C1 segment of cervical spinal cord (tissue), 14 donors: ENCODE data around the gene SFN.
"Not testable (repeated sequence)": the region's sequence is repeated elsewhere in the genome, so short reads cannot be mapped to it uniquely, and the experiment has no call there.

ENCODE experiments used
- DNase-seq, 14 donors: peaks; one replicate each; lab custom pipeline; 2025; lab: John Stamatoyannopoulos, UW

SFN gene

DNA sequence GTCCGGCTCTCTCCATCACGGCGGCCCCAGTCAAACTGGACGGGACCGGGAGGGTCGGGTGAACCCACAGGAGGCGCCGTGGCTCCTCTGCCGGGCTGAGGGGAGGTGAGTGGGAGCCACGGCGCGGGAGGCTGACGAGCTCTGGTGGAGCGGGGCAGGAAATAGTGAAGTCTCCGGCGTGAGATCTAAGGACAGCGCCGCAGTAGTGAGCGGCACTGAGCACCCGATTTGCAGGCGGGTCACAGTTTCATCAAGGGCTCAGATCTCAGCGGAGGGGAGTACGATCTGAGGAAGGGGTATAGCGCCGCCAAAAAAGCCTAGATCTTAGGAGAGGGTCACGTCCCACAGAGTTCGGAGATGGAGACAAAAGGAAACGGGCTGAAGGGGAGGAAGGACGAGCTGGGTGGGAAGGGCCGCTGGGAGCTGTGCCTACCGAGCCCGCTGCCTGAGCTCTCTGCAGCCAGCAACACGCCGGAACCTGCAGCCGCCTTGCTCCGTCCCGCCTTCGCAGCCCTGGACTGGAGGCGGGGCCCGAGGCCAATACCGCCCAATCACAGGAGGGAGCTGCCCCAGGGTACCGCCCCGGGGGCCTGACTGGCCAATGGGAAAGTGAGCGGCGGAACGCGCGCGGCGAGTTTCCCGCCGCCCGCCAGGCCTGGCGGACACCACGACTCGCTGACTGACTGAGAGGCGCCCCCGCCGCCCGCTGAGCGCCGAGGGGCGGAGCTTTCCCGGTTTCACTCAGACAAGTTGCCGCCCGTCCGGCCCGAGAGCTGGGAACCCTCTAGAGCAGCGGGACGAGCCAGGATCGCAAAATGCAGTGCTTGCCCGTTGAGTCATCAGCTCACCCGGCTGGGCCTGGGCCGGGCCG is 1.9 kb downstream of the SFN start:
- DNase-seq, result peak; percentile 82 to 99 (median 92)

DNA sequence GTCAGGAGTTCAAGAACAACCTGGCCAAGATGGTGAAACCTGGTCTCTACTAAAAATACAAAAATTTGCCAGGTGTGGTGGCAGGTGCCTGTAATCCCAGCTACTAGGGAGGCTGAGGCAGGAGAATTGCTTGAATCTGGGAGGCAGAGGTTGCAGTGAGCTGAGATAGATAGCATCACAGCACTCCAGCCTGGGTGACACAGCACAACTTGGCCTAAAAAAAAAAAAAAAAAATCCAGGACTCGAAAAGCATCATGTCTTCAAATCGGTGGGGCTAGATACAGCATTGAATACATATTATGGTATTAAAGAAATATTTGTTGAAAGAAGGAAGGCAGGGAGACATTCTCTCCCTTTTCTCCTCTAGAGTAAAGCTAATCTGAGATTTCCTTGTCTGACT is 10.1 kb downstream of the SFN start:
- DNase-seq, result not testable (repeated sequence)

DNA sequence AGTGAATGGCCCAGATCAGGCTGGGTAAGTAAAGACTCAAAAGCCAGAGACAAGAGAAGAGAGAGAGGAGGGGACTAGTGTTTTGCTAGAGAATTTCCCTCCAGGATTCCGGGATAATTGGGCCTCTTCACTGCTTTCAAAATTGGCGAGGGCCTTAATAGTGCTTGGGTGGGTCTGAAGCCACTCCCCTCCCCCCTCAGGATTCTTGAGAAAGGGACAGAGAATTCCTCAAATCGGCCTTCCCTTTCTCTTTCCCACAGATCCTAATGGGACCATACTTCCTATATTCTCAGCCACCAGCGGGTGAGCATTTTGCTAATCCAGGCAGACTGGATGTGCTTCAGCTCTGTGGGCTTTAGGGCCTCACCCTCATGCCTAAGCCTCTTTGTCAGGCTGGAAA is 11.9 kb downstream of the SFN start:
- DNase-seq, result no peak

DNA sequence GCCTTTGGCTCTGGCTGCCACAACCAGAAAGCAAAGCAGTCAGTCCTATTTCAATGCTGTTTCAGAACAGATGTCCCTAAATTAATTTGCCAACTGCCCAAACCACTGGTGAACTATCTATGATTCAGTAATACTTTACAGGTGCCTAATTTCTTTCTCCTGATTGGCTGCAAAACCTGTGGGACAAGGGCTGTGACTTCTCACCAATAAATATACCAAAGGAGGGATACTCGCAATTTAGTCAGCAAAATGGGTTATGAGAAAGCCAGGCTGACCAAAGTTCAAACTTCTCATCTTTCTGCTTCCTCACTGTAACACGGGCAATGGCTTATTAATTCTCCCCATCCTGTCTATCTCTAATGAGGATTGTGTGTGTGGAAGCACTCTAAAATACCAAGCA is 14.4 kb downstream of the SFN start:
- DNase-seq, result no peak

DNA sequence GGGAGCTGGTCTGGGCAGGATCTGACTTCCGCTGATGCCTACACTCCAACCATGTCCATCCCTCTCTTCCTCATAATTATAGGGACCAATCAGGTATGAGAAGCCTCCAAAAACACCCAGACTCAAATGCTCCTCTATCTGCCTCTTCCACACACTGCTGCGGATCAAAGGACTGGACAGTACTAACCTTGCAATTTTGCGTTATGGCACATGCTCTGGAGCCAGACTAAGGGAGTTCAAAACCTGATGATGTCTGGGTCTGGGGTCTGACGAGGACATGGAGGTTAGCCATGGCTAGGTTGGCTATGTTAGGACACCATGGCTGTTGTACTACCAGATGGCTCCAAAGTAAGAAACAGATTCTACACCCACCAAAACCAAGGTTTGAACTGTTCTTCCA is 16.8 kb downstream of the SFN start:
- no peak for DNase-seq

DNA sequence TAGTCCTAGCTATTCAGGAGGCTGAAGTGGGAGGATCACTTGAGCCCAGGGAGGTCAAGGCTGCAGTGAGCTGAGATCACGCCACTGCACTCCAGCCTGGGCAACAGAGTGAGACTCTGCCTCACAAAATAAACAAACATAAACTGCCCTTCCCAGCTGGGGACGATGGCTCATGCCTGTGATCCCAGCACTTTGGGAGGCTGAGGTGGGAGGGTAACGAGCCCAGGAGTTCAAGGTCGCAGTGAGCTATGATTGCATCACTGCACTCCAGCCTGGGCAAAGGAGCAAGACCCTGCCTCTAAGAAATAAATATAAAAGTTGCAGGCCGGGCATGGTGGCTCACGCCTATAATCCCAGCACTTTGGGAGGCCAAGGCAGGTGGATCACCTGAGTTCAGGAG is 18.7 kb downstream of the SFN start:
- DNase-seq, result not testable (repeated sequence)

DNA sequence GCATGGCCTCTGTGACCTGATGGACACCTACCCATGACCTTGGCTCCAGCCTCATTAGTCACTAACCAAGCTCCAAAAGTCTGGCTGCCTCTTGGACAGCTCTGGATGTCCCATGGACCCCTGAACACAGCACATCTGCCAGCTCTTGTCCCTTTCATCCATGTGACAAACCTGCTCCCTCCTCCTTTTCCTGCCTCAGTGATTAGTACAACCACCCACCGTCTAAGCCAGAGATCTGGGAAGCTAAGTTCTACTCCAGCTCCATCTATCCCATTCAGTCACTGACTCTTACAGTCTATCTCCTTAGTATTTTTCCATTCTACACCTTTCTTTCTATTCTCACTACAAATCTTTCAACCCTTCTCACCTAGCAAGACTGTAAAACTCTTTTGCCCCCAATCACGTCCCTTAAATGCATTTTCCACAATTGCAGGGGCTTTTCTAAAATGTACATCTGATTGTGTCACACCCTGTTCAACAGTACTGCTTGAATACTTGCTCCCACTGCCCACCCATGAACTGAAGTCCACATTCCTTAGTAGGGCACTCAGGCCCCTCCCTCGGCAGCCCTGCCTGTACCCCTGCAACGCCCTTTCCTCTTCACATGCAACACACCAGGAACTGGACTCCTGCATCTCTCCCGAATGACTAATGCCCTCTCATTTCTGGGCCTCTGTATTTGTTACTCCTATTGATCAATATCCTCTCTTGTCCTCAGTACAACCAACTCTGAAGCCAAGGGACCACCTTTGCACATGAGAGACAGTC is 19.9 kb downstream of the SFN start:
- no peak for DNase-seq

DNA sequence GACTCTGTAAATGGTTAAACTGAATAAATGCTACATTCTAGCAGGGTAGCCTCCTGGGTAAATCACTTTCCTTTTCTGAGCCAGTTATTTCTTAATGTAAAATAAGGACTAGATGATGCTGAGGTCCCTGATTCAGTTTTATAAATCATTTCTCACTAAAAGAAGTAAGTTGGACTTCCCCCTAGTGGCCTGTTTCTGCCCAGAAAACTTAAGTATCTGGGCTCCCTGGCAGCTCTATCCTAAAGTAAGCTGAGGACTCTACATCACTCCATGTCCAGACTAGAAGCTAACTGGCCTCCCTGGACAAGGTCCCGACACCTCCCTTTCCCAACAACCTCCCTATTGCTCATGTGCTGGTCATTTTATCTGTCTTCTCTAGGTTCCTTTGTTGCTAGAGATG is 24.2 kb downstream of the SFN start:
- DNase-seq, result no peak

DNA sequence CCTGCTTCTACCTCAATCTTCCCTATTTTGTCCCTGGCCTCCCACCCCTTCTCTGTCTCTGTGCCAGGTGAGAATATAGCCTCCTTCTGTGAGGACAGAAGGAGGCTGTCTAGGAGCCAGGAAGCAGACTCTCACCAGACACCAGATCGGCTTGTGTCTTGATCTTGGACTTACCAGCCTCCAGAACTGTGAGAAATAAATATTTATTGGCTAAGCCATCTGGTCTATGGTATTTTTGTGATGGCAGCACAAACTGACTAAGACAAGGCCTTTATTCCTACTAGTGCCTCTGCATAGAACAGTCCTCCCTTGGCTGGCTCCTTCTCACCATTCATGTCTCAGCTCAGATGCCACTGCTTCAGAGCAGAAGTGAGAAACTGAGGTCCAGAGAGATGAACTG is 25.3 kb downstream of the SFN start:
- DNase-seq, result no peak

DNA sequence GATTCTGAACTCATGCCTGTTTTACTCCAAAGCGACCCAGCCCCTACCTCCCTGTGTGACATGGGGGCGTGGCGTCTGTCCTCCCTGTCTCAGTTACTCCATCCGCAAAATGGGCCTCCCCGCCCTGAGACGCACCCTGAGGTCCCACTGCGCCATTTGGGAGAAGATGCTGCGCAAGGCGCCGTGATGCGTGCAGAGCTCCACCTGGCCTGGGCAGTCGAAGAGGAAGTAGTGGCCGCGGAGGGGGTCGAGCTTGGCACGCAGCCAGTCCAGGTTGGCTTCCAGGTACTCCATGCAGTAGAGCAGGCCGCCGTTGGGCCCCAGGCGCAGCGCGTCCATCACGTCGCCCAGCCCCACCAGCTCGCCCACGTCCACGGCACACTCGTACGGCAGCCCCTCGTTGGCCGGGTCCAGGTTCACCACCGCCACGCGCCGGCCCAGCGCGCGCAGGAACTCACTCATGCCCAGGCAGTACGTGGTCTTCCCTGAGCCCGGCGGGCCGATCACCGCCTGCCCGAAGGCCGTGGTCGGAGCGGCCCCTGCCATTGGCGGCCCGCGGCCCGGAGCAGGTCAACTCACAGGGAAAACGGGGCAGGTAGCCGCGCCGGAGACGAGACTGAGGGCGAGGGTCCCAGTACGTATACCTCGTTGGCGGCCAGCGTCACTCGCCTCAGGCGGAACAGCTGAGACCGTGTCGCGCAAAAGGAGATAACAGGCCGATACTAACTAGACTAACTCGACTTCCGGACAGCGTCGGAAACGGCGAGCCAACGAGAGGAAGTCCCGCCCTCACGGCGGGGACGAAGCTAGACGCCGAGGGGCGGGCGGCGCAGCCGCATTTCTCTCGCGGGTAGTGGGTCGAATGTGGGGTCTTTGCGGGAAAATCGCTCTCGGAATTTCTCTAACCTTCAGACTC is 26.9 kb downstream of the SFN start, which contains the start of gene GPN2:
Gene GPN2 (minus strand): TSS at position 733 of the 916 bp plus-strand sequence. CDS start 187 bp downstream, at position 546.
- peak in 13 of 14 donors; percentile 21 to 81 (median 58) for DNase-seq

DNA sequence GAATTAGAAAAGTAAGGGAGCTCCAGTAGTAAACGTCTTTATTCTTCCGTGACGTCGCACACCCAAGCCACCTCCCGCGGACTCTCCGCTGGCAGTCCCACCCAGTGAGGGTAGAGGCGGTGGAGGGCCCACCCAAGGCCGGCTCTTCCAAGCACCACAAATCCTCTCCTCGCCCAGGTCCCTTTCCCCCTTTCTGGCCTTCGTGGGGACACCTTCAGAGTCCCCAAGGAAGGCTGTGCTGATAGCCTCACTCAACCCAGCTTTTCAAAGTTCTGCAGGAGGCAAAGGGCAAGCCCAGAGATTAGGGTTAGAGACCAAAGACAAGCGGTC is 27.5 kb downstream of the SFN start:
- DNase-seq, result no peak

DNA sequence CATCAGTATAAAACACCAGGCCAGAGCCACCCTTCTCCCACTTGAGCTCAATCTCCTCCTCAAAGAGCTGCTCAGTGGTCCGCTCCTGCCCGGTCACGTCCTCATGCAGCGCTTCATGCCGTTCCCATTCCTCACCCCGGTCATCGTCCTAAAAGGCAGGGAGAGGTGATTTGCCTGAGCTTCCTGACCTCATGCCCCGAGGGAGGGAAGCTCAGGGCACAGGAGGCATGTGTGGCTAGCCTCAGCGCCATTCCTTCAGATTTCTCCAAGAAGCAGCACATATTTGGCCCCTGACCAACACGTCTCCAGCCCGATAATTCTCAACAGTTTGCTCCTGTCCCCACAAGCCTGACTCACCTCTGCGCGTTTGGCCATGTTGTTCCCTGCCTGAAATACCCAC is 31.3 kb downstream of the SFN start:
- no peak for DNase-seq

DNA sequence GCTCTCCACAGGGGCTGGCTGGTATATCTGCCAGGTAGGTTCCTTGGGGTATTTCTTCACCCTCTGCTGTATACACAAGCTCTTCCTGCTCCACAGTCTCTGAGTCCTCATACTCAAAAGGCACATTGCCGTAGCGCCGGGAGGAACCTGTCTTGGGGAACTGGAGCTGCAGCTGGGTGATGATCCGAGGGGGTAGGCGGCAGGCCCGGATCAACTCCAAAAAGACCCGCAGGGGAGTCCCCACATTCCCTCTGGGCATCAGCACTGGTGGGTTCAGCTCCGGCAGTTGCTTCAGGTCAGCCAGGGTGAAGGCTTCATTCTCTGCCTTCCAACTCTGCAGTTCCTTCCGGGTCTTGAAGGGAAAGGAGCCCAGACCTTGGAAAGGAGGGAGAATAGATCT is 34.4 kb downstream of the SFN start:
- DNase-seq, result no peak

DNA sequence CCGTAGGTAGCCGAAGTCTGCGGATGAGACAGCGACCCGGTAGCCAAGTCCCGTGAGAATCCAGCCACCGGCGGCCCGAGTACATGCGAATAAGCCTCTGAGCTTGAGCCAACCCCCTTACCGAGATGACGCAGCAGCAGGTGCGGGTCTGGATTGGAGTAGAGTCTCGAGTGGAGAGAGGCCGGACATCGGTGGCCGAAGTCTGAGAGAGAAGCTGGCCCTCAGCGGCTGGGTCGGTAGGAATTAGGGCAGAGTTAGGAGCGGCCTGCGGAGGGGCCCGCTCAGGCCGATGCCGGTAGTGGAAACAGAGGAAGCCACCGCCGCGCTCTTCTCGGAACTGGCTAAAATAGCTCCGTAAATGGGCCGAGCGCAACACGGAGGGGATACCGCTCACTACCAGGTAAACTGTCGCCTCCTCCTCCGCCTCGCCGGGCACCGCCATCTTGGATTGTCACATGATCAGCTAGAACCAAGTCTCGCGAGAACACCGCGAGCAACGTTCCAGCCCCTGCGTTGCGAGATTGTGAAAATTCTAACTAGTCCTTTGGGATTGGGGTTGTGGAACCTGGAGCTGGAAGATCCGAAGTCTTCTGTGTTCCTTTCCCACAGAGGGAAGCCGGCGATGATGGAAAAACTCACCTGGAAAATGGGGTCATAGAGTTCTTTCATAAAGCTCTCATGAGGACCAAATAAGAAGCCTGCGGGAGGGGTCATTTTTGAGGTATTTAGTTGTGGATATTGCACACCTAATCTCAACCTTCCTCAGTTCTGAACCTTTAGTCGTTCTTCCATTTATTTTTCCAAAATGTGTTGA is 37.3 kb downstream of the SFN start, which contains the start of gene GPATCH3:
Gene GPATCH3 (minus strand): TSS at position 467 of the 814 bp plus-strand sequence. CDS start 25 bp downstream, at position 442.
- DNase-seq, result peak; percentile 14 to 86 (median 74)

DNA sequence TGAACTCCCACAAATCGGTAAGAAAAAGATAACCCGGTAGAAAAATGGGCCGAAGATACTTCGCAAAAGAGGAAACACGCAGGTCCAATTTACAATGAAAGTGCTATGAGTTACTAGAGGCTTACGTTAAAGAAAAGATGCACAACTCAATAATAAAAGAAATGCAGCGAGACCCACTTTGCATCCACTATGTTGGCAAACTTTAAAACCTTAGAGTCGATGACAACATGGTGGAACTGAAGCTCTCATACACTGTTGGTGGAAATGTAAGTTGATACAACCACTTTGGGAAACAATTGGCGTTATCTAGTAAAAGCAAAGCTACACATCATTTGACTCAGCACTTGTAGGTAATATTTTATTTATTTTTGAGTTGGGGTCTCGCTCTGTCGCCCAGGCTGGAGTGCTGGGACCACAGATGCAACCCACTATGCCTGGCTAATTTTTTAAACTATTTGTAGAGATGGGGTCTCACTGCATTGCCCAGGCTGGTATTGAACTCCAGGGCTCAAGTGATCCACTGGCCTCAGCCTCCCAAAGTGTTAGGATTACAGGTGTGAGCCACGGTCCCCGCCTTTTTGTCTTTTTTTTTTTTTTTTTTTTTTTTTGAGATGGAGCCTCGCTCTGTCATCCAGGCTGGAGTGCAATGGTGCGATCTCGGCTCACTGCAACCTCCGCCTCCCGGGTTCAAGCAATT is 38.0 kb downstream of the SFN start:
- no peak for DNase-seq

DNA sequence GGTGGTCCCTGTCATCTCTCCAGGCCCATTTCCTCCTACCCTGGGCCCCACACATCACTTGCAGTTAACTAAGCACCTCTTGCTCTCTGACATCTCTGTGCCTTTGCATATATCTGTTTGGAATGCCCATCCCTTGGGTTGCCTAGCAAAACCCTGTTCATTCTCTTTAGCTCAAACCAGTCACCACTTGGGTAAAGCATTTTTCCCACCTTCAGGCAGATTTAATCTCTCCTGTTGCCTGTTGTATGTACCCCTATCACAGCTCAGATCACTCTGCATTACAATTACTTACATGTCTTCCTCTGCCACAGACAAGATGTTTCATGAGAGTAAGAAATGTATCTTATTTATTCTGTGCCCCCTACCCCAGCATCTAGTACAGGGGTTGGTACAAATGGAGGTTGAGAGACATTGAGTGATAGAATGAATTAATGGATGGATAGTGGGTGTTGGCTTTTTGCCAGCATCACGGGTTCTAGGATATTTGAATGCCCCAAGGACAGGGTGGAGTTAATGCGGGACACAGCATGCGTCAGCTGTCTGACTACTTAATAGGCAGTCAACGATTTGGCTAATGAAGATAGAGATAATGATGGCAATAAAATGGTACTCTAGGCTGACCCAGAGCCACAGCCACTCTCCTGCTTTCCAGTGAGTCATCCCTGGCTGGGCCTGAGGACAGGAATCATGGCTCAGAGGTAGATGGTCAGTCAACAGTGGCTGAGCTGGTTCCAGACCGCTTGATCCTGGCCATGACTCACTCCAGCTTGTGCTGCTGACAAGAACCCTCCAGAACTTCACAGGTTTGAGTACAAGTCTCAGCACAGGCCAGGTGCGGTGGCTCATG is 44.3 kb downstream of the SFN start:
- DNase-seq, result no peak

DNA sequence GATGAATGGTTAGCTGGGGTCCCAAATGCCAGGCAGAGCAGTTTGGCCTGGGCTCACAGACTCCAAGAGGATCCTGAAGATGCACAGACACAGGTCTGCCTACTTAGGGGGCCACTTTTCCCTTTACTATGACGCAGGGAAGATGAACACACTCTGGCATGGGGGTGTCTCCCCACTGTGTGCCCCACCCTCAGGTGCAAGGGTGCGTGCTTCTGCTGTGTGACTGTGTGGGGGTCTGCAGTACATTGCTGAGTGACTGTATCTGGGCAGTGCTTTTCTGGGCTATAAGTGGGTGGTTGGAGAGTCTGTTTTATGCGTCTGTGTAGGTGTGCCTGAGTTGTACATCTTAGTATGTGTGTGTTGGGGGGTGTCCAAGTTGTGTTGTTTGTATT is 47.0 kb downstream of the SFN start:
- no peak for DNase-seq

DNA sequence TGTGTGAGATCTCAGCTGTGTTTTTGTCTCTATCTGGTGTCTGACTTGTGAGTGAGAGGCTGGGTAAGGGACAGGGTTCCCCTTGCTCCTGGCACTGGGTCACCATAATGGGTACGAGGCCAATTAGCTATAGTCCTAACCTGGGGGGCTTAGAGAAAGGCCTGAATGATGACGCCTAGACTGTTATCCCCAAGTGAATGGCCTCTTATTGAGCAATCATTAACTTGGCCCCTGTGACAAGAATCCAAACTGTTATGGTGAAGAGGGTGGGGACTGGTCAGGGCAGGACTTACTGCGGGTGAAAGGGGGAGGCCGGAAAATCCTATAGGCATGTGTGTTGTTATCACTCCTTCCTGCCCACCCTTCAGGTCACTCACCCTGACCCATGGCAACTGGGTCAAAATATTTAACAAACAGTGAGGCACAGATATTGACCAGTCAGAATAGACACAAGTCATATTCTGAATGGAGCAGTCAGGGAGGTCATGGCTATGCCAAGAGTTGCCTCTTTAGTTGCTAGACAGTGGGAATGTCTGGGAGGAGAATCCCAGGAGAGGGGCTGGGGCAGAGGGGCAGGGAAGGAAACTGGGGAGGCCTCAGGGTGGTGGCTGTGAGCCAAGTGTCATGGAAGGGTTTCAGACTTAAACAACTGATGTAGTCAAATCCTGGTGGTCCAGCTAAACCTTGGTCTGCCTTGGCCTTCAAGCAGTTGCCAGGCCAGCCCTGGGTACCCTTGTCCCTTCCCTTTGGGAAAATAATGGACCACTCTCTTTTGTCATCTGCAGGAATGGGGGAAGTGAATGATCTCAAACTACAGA is 47.6 kb downstream of the SFN start:
- DNase-seq, result no peak
